ENCODE measurements around the gene TMCC1.
A peak's percentile ranks its signal among the peaks of the same experiment; 100 is the strongest.
"Not testable (repeated sequence)": the region's sequence is repeated elsewhere in the genome, so short reads cannot be mapped to it uniquely, and the experiment has no call there.

The TMCC1 gene

GRCh38 chr3:129831942-129832341, 61.6 kb downstream of the TMCC1 start:
- H3K27ac Mint-ChIP-seq, H3K9me3 Mint-ChIP-seq: not testable (repeated sequence)

GRCh38 chr3:129831503-129831902, 62.0 kb downstream of the TMCC1 start:
- Mint-ChIP-seq H3K4me3 (no peak overlapping the region), H3K36me3 (ENCODE audit: low read depth) (peaks cover 5% of the 10 kb centered on the region), H3K27me3 (no peaks in the 10 kb centered on the region), H3K27ac (no peak overlapping the region), H3K4me1 (ENCODE audit: low read depth) (peaks cover 22% of the 10 kb centered on the region), H3K9me3 (no peaks in the 10 kb centered on the region)

More at GRCh38 chr3:129831942-129832341, 61.6 kb downstream of the TMCC1 start:
- not testable (repeated sequence) for H3K4me3 Mint-ChIP-seq; H3K27me3 Mint-ChIP-seq; H3K36me3 Mint-ChIP-seq (ENCODE audit: low read depth)
- H3K4me1 Mint-ChIP-seq (ENCODE audit: low read depth): peaks cover 21% of the 10 kb centered on the region

DNA sequence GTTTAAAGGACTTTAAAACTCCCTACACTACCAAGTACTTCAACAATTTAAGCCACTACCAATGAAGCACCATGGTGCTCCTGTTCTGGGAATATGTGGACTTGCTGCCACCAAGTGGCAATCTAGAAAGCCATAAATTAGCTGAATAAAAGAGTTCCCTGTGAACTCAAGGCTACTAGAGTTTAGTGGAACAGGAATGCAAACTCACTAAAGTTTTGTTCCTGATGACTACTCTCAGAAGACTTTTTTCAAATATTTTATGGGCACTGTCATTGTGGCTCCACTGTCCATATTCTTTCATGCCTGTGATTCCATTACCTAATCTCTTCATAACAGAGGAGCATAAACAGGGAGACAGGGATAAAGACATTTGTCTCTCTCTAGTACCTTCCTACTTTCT, 63.9 kb downstream of the TMCC1 start:
- no peak overlapping the region for H3K4me3 Mint-ChIP-seq
- H3K27ac Mint-ChIP-seq: no peak overlapping the region
- peaks cover 21% of the 10 kb centered on the region for H3K4me1 Mint-ChIP-seq (ENCODE audit: low read depth)
- no peaks in the 10 kb centered on the region for H3K9me3 Mint-ChIP-seq
- H3K36me3 Mint-ChIP-seq (ENCODE audit: low read depth): no peaks in the 10 kb centered on the region
- H3K27me3 Mint-ChIP-seq: no peaks in the 10 kb centered on the region

DNA sequence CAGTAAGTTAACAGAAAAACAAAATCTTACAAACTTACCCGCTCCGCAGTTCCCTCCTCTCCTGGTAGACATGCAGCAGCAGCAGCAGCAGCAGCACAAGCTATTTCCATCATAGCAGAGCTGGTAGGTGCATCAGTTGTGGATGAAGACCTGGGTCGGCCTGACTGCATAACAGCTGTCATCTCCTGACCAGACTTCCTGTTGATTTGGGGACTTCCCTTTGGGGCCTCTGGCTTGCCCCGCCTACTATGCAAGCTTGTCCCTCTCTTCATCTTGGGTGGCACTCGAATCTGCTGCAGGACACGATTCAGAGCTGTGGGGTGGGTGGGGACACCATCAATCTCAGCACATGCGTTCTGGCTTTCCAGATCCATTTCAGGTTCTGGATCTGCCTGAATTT, 65.7 kb downstream of the TMCC1 start:
- peaks cover 21% of the 10 kb centered on the region for H3K4me1 Mint-ChIP-seq (ENCODE audit: low read depth)
- H3K4me3 Mint-ChIP-seq: no peak overlapping the region
- H3K27ac Mint-ChIP-seq: no peak overlapping the region
- no peaks in the 10 kb centered on the region for H3K36me3 Mint-ChIP-seq (ENCODE audit: low read depth)
- H3K27me3 Mint-ChIP-seq: no peaks in the 10 kb centered on the region
- no peaks in the 10 kb centered on the region for H3K9me3 Mint-ChIP-seq

GRCh38 chr3:129824926-129825541, 68.5 kb downstream of the TMCC1 start:
- Mint-ChIP-seq H3K4me1 (ENCODE audit: low read depth) (peaks cover 21% of the 10 kb centered on the region), H3K27me3 (no peaks in the 10 kb centered on the region), H3K27ac (no peak overlapping the region), H3K4me3 (no peak overlapping the region), H3K9me3 (no peaks in the 10 kb centered on the region), H3K36me3 (ENCODE audit: low read depth) (peaks cover 4% of the 10 kb centered on the region)

DNA sequence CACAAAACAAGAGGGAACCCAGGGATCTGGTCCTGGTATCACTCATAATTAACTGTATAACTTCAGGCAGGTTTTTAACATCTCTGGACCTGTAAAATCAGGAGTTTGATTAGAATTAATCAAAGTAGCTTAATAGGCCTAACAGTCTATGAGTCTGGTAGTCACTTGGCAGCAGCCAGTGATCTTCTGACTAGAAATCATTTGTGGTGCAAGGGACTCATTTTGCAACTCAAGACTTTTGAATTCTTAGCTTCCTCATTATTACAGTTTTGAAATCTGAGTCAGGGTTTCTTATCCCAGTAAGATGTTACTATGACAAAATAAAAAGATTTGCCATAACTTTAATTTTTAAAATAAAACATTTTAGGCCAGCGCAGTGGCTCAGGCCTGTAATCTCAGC, 70.8 kb downstream of the TMCC1 start:
- no peak overlapping the region for H3K27ac Mint-ChIP-seq
- no peaks in the 10 kb centered on the region for H3K9me3 Mint-ChIP-seq
- H3K4me1 Mint-ChIP-seq (ENCODE audit: low read depth): peaks cover 12% of the 10 kb centered on the region
- H3K27me3 Mint-ChIP-seq: no peaks in the 10 kb centered on the region
- H3K4me3 Mint-ChIP-seq: no peak overlapping the region
- peaks cover 4% of the 10 kb centered on the region for H3K36me3 Mint-ChIP-seq (ENCODE audit: low read depth)

GRCh38 chr3:129822241-129822640, 71.3 kb downstream of the TMCC1 start:
- H3K36me3 Mint-ChIP-seq (ENCODE audit: low read depth): peaks cover 4% of the 10 kb centered on the region
- no peak overlapping the region for H3K4me3 Mint-ChIP-seq
- H3K27me3 Mint-ChIP-seq: no peaks in the 10 kb centered on the region
- no peaks in the 10 kb centered on the region for H3K9me3 Mint-ChIP-seq
- H3K27ac Mint-ChIP-seq: no peak overlapping the region
- H3K4me1 Mint-ChIP-seq (ENCODE audit: low read depth): peaks cover 8% of the 10 kb centered on the region

DNA sequence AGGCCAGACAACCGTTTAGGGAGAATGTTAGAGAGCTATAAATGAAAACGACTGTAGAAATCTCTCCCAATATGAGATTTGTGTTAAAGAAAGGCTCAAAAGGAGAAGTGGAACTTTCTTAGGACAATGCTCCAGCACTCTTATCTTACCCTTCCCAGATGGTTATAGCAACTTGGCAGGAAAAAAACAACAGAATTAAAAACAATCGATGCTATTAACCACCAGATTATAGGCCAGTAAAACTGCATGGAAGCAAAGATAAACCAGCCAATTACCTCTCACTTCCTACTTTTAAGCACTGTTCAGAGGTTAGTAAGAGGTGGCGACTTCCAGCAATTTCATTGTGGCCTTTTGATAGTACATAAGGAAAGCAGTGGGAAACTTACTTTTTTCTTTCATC, 72.9 kb downstream of the TMCC1 start:
- Mint-ChIP-seq H3K27me3 (no peaks in the 10 kb centered on the region), H3K4me1 (ENCODE audit: low read depth) (peaks cover 7% of the 10 kb centered on the region), H3K4me3 (no peak overlapping the region), H3K27ac (no peak overlapping the region), H3K36me3 (ENCODE audit: low read depth) (peaks cover 14% of the 10 kb centered on the region), H3K9me3 (peaks cover 2% of the 10 kb centered on the region)

- no peaks in the 10 kb centered on the region for H3K27me3 Mint-ChIP-seq
- peaks cover 21% of the 10 kb centered on the region for H3K36me3 Mint-ChIP-seq (ENCODE audit: low read depth)
- H3K4me1 Mint-ChIP-seq (ENCODE audit: low read depth): peaks cover 18% of the 10 kb centered on the region
- peaks cover 10% of the 10 kb centered on the region for H3K9me3 Mint-ChIP-seq
- H3K4me3 Mint-ChIP-seq: no peak overlapping the region
- no peak overlapping the region for H3K27ac Mint-ChIP-seq
Observed at GRCh38 chr3:129812589-129812988, 80.9 kb downstream of the TMCC1 start.

GRCh38 chr3:129809297-129809696, 84.2 kb downstream of the TMCC1 start:
- no peaks in the 10 kb centered on the region for H3K9me3 Mint-ChIP-seq
- H3K4me3 Mint-ChIP-seq: no peak overlapping the region
- no peaks in the 10 kb centered on the region for H3K36me3 Mint-ChIP-seq (ENCODE audit: low read depth)
- H3K27me3 Mint-ChIP-seq: no peaks in the 10 kb centered on the region
- H3K27ac Mint-ChIP-seq: no peak overlapping the region
- peaks cover 8% of the 10 kb centered on the region for H3K4me1 Mint-ChIP-seq (ENCODE audit: low read depth)

GRCh38 chr3:129796146-129796545, 97.4 kb downstream of the TMCC1 start:
- H3K27ac Mint-ChIP-seq: no peak overlapping the region
- H3K27me3 Mint-ChIP-seq: no peaks in the 10 kb centered on the region
- no peak overlapping the region for H3K4me3 Mint-ChIP-seq
- no peaks in the 10 kb centered on the region for H3K9me3 Mint-ChIP-seq
- peaks cover 27% of the 10 kb centered on the region for H3K4me1 Mint-ChIP-seq (ENCODE audit: low read depth)
- H3K36me3 Mint-ChIP-seq (ENCODE audit: low read depth): no peaks in the 10 kb centered on the region

GRCh38 chr3:129795186-129796010, 98.1 kb downstream of the TMCC1 start:
- no peaks in the 10 kb centered on the region for H3K36me3 Mint-ChIP-seq (ENCODE audit: low read depth)
- H3K4me3 Mint-ChIP-seq: no peak overlapping the region
- H3K27me3 Mint-ChIP-seq: no peaks in the 10 kb centered on the region
- no peak overlapping the region for H3K27ac Mint-ChIP-seq
- peaks cover 27% of the 10 kb centered on the region for H3K4me1 Mint-ChIP-seq (ENCODE audit: low read depth)
- H3K9me3 Mint-ChIP-seq: no peaks in the 10 kb centered on the region

- Mint-ChIP-seq H3K36me3 (ENCODE audit: low read depth) (no peaks in the 10 kb centered on the region), H3K4me1 (ENCODE audit: low read depth) (peaks cover 27% of the 10 kb centered on the region), H3K4me3 (peak overlapping the region; percentile 53), H3K9me3 (no peaks in the 10 kb centered on the region), H3K27ac (no peak overlapping the region), H3K27me3 (no peaks in the 10 kb centered on the region)
Observed at GRCh38 chr3:129794311-129795185, 99.0 kb downstream of the TMCC1 start.

DNA sequence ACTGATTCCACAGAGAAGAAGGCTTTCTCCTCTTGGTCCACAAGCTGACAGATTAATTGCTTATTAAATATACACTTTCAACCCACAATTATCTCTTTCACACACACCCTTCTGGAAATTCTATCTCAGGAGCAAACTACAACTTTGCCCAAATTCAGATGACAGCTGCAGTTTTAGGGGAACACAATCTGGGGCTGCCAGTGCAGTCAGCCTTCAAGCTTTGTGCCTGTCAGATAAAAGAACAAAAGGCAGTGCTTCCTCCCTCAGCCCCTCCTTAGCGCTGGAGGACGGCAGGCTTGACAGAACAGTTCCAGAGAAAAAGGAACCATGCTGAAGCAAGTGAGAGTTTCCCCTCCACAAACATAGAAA, 99.6 kb downstream of the TMCC1 start:
- no peaks in the 10 kb centered on the region for H3K9me3 Mint-ChIP-seq
- H3K4me1 Mint-ChIP-seq (ENCODE audit: low read depth): peaks cover 27% of the 10 kb centered on the region
- no peaks in the 10 kb centered on the region for H3K36me3 Mint-ChIP-seq (ENCODE audit: low read depth)
- H3K27me3 Mint-ChIP-seq: no peaks in the 10 kb centered on the region
- no peak overlapping the region for H3K27ac Mint-ChIP-seq
- peak overlapping the region; percentile 53 for H3K4me3 Mint-ChIP-seq

DNA sequence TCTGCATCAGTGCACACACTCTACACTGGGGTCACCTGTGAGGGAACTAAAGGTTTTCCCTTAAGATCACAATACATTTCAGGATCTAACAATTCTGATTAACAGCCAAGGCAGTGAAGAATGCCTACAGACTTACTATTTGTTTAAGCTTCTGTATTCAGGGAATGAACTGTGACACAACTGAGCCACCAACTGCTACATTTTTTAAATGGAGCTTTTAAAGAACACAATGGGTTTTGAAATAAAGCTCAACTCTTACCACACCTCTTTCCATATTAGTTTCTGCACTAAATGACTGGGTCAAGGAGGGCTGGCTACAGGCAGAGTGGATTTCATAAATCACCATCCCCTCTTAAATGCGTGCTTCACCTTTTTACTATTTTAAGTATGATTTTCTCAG, 100.2 kb downstream of the TMCC1 start:
- Mint-ChIP-seq H3K4me1 (ENCODE audit: low read depth) (peaks cover 27% of the 10 kb centered on the region), H3K27me3 (no peaks in the 10 kb centered on the region), H3K27ac (no peak overlapping the region), H3K9me3 (no peaks in the 10 kb centered on the region), H3K4me3 (no peak overlapping the region), H3K36me3 (ENCODE audit: low read depth) (no peaks in the 10 kb centered on the region)

All from stimulated activated naive CD8-positive, alpha-beta T cell treated with anti-CD3 and anti-CD28 coated beads, Interleukin-15, Interleukin-2, amounts not matched to agents 100 ng/mL and 50 ng/mL, for 24 hours (primary cell).